HG03521 (cell line): ENCODE results near the gene SMTNL1.

Source experiments
- ATAC-seq: cut with Tn5 transposase; IDR thresholded peaks from one replicate; pipeline ENCODE4 v1.9.1; 2021; ENCODE audit warnings: mild to moderate bottlenecking, moderate library complexity; ENCODE audit not compliant: unreplicated experiment

Gene SMTNL1

GRCh38 chr11:57536947-57537619 lies at the start of gene SMTNL1:
TSS of gene SMTNL1 (plus strand) at chr11:57537595. CDS start at chr11:57542643, 5,048 bp downstream.
- ATAC-seq, result no peak

- no peak for ATAC-seq
These were observed 49.3 kb upstream of the SMTNL1 start for GRCh38 chr11:57487920-57488659.

DNA sequence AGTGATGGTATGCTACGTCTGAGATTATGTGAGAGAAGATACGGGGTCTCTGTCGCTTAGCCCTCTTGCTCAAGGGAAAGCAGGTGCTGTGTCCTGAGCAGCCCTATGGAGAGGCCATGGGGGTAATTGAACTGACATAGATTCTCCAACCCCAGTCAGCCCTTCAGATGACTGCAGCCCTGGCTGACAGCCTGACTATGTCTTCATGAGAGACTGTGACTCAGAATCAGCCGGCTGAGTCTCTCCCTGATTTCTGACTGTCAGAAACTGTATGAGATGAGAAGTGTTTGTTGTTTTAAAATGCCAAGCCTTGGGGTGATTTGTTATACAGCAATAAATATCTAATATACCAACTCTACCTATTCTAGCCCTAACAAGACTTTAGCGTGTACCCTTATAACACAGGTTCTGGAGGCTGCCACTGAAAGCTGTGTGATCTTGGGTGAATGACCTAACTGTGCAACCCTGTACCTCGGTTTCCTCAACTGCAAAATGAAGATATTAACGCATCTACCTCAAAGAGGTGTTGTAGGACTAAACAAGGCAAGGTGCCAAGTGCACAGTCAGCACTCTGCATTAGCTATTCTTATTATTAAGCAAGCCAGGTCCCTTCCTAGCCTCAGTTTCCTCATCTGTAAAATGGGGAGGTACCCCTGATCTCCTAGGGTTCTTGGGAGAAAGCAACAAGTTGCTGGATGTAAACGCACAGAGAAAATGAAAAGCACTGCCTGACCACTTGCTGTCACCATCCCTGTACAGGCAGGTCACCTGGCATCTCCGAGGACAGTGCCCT lies 46.7 kb upstream of the SMTNL1 start:
- ATAC-seq, result no peak

- ATAC-seq, result no peak
These were observed 45.9 kb upstream of the SMTNL1 start for GRCh38 chr11:57491371-57492061.

DNA sequence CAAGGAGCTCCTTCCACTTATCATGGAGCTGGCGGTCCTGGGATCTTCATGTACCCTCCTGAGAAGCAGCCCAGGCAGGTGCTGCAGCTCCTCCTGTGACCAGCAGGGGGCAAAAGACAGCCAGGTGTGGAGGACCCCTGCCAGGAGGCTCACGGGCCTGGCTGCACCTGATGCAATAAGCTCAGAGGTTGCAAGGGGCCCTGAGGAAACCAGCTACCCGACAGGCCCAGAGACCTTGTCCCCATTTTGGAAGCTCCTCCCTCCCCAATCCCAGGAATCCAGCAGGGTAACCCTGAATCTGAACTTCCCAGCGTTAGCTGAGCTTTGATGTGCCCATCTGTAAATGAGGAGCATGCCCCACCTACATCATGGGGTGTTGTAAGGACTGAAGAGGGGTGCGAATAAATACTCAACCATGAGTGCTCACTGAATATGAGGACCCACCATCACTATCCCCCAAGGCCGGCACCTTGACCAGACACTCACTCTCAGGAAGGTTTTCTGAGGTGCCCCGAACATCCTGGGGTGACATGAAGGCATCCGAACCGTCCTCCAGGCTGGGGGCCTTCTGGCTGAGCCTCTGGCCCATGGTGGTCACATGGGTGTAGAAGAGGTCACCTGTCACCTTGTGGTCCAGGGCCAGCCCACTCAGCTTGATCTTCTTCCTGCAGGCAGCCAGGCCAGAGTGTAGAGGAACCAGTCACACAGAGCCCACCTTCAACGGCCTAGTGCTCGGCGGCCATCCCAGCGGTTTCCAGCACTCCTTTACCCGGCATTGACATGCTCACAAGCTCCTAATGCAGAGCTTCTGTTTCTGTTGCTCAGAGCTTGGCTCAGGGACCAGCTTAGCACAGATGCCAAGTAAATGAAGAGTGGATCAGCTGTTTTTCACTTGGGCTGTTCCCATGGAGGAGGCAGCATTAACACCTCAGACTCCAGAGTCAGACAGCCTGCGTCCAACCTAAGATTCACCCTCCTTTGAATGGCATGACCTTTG lies 43.6 kb upstream of the SMTNL1 start:
- ATAC-seq, result no peak

- no peak for ATAC-seq
These were observed 41.1 kb upstream of the SMTNL1 start for GRCh38 chr11:57496109-57496820.

GRCh38 chr11:57497303-57498247 lies 39.8 kb upstream of the SMTNL1 start:
- ATAC-seq, result no peak

- no peak for ATAC-seq
These were observed 38.9 kb upstream of the SMTNL1 start for GRCh38 chr11:57498540-57498939.

DNA sequence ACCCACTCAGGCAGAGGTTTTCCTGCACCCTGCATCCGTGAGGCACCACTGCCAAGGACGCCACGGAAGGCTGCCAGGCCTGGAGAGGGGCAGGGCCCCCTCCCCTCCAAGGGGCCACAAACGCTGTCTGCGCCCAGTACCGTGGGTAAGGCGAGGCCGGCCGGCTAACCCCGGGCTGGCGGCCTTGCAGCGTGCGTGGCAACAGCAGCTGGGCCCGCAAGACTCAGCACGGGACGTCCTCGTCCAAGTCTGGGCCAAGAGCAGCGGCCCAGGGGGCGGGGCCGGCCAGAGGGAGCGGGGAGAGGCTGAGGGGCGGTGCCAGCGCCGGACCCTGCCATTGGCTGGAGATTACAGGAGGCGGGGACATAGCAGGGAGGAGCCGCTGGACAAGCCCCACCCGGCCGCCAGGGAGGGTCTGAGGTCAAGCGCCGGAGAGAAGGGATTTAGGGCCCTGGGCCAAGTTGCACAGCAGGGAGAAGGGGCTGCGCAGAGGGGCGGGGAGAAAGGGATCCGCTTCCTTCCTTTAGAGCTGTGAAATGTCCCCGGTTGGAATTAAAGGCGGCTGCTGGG lies 37.9 kb upstream of the SMTNL1 start:
- peak; percentile 100 for ATAC-seq

DNA sequence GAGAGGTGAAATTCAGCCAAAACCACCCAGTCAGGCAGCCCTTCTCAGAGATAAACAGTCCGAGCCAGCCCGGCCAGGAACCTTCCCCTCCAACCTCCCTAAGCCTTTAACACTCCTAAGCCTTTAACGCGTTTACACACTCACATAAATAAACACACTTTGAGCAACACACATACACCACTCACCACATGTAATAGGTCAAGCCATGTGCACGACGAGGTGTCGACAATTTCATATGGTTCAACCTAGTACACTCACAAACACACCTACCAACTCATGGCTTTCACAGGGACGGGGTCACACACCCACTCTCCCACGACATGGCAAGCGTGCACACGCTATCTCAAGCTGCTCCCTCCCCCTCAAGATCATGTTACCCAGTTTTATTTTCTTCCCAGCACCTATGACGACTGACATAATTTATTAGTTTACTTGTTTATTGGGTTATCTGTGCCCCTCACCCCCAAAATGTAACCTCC lies 37.4 kb upstream of the SMTNL1 start:
- no peak for ATAC-seq

GRCh38 chr11:57500515-57500914 lies 36.9 kb upstream of the SMTNL1 start:
- ATAC-seq, result no peak

DNA sequence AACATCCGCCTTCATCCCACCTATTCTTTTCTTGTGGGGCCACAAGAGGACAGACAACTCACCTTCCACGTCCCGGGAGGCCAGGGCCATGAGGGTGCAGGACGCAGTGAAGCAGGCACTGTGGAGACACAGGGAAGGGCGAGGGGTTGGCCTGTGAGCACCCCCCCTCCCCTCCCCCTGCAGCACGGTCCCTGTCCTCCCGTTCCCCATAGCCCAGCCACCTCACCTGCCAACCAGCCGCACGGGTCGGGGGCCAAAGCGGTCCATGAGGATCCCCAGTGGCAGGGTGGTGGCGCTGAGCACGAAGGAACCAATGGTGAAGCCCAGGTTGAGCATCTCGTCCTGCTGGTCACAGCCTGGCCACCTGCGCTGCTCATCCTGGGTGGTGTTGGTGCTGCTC lies 36.5 kb upstream of the SMTNL1 start:
- ATAC-seq, result no peak

DNA sequence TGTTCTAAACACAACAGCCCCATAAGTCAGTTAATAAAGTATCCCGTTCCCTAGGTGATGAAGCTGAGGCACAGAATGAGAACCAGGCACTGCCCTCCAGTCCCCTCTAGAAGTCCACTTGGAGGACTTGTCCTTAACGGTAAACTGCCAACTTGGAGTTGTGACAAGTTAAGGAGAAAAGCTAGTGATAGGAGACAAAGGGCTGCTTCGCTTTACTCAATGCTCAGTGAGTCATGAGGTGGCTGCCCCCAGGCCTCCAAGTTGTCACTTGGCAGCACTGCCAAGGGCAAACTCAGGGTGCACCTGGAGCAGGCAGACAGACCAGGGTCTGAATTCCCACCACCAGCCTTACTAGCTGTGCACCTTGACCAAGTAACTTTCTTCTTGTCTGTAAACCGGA lies 35.4 kb upstream of the SMTNL1 start:
- no peak for ATAC-seq

GRCh38 chr11:57502376-57502775 lies 35.0 kb upstream of the SMTNL1 start:
- no peak for ATAC-seq

DNA sequence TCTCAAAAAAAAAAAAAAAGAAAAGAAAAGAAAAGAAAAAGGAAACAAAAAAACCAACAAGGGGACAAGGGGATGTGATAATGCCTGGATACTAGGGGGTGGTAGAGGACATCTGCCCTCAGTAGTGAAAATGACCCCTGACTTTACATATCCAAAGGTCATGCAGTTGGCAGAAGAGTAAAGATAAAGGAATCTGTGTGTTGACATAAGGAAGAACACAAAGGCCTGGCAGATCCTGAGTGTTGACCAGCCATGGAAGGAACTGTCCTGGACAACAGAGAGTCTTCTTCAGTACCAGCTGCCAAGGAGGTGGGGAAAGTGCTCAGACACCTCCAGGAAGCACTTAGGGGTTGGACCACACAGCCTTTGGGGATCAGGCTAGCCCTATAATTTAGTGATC lies 34.5 kb upstream of the SMTNL1 start:
- no peak for ATAC-seq

- ATAC-seq, result no peak
These were observed 32.9 kb upstream of the SMTNL1 start for GRCh38 chr11:57504511-57504910.

DNA sequence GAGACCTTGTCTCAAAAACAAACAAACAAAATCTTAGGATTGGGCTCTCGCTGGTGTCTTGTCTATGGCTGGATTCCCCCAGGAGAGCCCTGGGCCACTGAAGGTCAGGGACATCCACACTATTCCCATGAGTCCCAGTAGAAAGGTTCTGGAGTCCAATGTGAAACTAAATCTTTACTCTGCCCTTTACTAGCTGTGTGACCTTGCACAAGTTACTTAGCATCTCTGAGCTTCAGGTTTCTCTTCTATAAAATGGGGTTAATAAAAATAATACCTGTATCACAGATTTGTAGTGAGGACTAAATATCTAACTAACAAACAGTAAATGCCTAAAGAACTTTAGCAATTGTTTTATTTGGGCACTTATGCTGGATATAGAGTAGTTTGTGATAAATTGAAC lies 30.9 kb upstream of the SMTNL1 start:
- ATAC-seq, result no peak
